Measurements from ENCODE around the gene XRCC4.
"Not testable (repeated sequence)": the region's sequence is repeated elsewhere in the genome, so short reads cannot be mapped to it uniquely, and the experiment has no call there.

XRCC4 gene

GRCh38 chr5:83355482-83356014 lies 278.2 kb downstream of the XRCC4 start:
- not testable (repeated sequence) for DNase-seq

- no peak for DNase-seq
Measured at GRCh38 chr5:83357621-83358231, 280.4 kb downstream of the XRCC4 start.

- no peak for DNase-seq
Measured at GRCh38 chr5:83360573-83360972, 283.2 kb downstream of the XRCC4 start.

- DNase-seq, result no peak
Measured at GRCh38 chr5:83362526-83362925, 285.2 kb downstream of the XRCC4 start.

GRCh38 chr5:83363111-83363885 lies 286.0 kb downstream of the XRCC4 start:
- no peak for DNase-seq

GRCh38 chr5:83363886-83364275 lies 286.5 kb downstream of the XRCC4 start:
- no peak for DNase-seq

GRCh38 chr5:83364312-83365299 lies 287.3 kb downstream of the XRCC4 start:
- DNase-seq, result no peak

- peak; percentile 2 for DNase-seq
Measured at GRCh38 chr5:83368319-83368718, 291.0 kb downstream of the XRCC4 start.

GRCh38 chr5:83368835-83369234 lies 291.5 kb downstream of the XRCC4 start:
- DNase-seq, result no peak

GRCh38 chr5:83370957-83371356 lies 293.6 kb downstream of the XRCC4 start:
- DNase-seq, result no peak

- no peak for DNase-seq
Measured at GRCh38 chr5:83371726-83372125, 294.4 kb downstream of the XRCC4 start.

- no peak for DNase-seq
Measured at GRCh38 chr5:83374547-83374946, 297.2 kb downstream of the XRCC4 start.

- DNase-seq, result no peak
Measured at GRCh38 chr5:83375049-83375745, 297.9 kb downstream of the XRCC4 start.

- no peak for DNase-seq
Measured at GRCh38 chr5:83376461-83376860, 299.1 kb downstream of the XRCC4 start.

- no peak for DNase-seq
Measured at GRCh38 chr5:83377131-83377865, 300.0 kb downstream of the XRCC4 start.

- DNase-seq, result no peak
Measured at GRCh38 chr5:83378624-83379289, 301.4 kb downstream of the XRCC4 start.

- DNase-seq, result no peak
Measured at GRCh38 chr5:83385812-83386211, 308.5 kb downstream of the XRCC4 start.

- no peak for DNase-seq
Measured at GRCh38 chr5:83387041-83387440, 309.7 kb downstream of the XRCC4 start.

- no peak for DNase-seq
Measured at GRCh38 chr5:83388608-83389007, 311.3 kb downstream of the XRCC4 start.

GRCh38 chr5:83392766-83393503 lies 315.6 kb downstream of the XRCC4 start:
- no peak for DNase-seq

GRCh38 chr5:83393504-83393866 lies 316.1 kb downstream of the XRCC4 start:
- no peak for DNase-seq

All from CD4-positive, alpha-beta T cell treated with Interleukin-12 subunit alpha and Interleukin-12 subunit beta, for 1 hour (primary cell).